Activated effector memory CD4-positive, alpha-beta T cell treated with Interleukin-2 at 50 U/mL for 16 hours (primary cell): Measurements from ENCODE around the gene FOXRED2.
"Not testable (repeated sequence)": the region's sequence is repeated elsewhere in the genome, so short reads cannot be mapped to it uniquely, and the experiment has no call there.

ENCODE experiments used
- DNase-seq: peaks from one replicate; pipeline ENCODE4 v3.0.0-alpha.2; 2020

FOXRED2 gene

DNA sequence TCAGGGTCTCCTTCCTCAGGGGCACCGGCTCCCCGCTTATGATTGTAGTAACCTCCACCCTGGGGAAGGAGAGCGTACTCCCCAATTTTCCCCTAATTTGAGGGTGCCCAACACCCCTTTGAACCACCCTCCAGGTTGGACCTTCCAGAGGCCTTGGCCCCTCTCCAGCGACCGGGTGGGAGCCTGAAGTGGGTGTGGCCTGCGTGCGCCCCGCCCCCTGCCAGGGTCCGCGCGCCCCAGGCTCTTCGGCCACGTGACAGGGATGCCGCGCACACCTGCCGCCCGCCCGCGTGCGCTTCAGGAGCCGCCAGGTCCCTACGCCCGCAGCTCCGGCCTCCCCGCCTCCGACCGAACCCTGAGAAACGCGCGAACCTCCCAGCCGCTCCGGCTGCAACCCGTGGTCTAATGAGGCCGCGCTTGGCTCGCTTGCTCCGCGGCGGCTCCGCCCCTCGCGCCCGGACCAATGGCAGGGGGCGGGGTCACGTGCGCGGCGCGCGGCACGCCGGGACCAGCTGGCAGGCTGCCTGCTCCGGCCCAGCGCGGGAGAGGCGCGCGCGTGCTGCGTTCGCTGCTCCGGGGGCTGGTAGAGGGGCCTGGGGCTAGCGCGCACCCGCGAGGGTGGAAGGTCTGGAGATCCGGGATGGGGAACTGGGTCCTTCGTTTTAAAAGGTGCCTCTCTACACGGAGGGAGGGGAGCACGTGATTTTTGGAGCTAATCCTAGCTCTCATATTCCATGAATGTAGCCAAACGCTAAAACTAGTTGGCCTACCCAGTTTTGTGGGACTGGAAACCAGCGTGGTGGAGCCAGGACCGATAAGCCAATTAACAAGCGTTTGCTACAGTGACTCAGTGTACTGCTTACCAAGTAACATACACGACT, at the start of gene FOXRED2:
TSS of gene FOXRED2 (minus strand) at position 404 of the 881 bp plus-strand sequence. CDS start 618 bp downstream, outside the sequence.
- peak; percentile 85 for DNase-seq

DNA sequence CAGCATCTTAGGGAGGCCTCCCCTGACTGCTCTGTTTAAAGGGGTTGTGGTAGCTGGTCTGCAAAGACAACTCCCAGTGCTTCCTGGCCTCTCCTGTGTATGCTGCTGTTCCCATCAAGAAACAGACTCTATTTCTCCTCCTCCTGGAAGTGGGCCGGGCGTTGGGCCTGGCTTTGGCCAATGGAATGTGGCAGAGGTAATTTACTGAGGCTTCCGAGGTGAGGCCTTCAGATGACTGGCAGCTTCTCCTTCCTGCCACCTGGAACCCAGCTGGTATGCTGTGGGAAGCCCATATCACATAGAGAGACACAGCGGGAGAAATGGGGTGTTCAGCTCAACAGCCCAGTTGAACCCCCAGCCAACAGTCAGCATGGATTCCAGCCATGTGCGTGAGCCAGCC, 47.3 kb upstream of the FOXRED2 start:
- DNase-seq: no peak

DNA sequence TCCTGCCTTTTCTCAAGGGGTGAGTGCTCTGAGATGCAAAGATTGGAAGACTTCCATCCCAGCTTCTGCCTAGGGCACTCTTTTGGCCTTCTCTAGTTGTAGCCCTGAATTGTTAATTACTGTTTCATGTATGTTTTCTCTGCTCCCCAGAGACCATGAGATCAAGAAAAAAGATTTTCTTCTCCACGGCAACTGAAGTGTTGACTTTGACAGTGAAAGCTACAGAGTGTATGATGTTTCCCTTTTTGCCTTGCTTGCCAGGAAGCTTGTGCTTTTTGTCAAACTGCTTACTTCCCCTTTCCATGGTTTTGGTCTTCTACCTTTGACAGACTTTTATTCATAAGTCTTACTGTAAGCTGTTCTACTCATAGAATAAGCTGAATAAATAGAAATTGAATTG, 45.4 kb upstream of the FOXRED2 start:
- no peak for DNase-seq

DNA sequence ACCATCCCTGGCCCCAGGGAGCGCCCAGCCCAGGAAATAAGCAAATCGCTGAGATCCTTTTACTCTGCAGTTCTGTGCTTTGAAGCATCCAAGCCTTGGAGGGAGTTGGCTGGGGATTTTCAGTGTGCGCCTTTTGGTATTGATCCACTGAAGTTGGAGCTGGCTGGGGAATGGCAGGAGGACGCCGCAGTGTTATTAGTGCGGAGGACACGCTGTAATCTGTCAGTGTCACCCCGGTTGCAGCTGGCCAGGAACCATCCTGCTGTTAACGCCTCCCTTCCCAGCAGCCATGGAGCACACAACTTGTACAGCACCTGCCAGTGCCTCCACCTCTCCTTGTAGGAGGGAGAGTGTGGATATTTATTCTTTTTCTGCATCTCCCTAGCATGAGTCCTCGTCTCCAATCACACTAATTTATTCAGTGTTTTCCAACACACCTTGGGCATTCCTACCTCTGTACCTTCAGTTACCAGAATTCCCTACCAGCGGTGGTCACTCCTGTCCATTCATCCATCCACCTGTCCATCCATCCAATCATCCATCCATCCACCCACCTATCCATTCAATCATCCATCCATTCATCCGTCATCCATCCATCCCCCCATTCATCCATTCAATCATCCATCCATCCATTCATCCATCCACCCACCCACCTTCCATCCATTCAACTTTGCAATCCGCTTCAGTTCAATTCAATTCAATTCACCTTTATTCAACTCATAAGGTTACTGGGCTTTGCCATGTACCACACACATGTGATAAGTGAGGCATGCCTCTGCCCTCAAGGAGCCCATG, 44.1 kb upstream of the FOXRED2 start:
- no peak for DNase-seq

DNA sequence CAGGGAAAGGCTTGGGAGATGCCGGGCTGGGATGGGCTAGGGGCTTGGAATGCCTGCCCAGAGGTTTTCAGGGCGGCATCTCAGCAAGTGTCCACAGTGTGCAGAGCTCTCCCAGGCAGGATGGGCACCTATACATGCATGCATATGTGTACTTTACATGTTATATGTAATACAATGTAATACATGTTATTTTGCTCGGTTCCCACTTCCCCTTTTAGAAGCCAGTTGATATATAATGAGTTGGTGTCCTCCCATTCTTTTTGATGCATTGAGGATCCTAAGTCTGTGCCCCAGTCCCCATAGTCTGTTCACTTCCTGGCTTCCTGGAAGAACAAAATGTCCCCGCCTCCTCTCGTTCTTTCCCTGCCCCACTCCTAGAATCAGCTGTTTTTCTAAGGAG, 42.2 kb upstream of the FOXRED2 start:
- DNase-seq: no peak

DNA sequence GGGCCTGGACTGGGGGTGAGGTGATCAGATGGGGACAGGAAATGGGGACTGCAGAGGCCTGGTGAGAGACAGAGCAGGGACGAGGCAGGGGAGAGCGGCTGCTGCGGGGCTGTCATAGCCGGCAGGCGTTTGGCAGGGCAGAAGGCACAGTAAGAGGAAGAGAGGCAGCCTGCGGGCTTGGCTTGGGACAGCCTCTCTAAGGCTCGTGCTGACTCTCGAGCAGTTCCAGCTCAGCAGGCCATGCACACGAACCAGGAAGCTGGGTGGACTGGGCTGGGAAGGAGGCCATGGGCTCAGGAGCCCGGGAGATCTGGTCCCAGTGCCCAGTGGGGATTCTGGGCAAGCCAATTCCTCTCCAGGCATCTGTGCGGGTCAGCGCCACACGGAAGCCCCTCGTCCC, 41.8 kb upstream of the FOXRED2 start:
- no peak for DNase-seq

DNA sequence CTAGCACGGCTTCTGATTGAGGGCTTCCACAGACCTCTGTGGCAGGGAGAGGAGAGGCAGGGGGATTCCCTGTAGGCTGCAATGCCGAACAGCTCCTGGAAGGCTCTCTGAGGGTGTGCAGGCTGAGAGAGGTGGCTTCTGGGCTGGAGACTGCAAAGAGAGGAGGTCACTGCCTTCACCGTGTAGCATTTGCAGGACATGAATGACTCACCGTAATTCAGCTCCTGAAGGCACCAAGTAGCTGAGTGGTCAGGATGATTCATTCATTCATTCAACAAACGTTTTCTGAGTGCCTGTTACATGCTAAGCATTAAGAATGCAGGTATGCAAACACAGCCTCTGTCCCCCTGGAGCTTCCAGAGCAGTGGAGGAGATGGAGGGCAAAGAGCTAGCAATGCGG, 40.1 kb upstream of the FOXRED2 start:
- DNase-seq: no peak

DNA sequence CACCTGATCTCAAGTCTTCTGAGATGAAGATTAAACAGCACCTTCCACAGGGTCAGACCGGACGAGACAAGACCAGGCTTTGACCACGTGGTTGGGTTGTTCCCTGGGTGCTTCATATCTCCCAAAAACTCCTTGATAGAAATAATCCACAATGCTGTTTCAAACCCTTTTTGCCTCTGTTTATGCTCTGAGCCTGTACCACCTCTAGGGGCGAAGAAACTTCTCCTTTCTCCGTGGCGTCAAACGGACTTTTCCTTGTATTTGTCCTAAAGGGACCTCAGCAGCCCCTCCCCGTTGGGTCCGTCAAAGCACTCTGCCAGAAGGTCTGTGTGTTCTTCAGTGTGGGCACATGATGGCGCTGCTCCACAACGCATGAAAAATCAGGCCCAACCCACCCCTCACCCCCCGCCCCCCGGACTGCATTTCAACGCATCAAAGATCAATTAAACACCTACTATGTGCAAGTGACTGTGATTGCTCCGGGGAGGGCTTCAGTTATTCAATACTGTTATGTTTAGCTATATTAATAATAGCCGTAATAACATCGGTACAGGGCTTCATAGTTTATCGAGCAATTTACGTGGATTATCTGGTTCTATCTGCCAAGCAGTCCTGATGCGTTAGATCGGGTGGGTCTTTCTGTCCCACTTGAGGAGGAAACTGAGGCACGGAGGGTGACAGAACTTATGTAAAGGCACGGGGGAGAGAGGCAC, 39.4 kb upstream of the FOXRED2 start:
- DNase-seq: no peak

DNA sequence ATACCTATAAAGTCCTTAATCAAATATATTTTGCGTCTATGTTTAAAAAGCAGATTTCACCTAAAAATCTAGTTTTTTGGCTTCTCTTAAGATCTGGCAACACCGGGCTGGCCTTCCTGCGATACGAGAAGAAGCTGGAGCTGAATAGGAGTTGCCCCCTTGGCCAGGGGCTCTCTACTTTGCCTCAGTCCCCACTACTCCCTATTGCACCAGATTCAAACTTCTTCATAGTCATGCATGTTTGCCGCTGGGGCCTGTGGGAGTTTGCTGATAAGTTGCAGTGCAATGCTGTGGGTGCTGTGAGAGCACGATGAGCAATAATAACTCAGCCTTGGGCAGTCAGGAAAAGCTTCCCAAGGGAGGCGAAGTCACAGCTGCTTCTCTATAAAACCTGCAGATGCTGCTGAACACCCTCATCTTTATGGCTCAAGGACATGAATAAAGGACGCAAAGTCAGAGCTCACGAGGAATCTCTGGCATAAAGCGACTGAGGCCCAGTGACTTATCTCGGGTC, 37.3 kb upstream of the FOXRED2 start:
- no peak for DNase-seq

DNA sequence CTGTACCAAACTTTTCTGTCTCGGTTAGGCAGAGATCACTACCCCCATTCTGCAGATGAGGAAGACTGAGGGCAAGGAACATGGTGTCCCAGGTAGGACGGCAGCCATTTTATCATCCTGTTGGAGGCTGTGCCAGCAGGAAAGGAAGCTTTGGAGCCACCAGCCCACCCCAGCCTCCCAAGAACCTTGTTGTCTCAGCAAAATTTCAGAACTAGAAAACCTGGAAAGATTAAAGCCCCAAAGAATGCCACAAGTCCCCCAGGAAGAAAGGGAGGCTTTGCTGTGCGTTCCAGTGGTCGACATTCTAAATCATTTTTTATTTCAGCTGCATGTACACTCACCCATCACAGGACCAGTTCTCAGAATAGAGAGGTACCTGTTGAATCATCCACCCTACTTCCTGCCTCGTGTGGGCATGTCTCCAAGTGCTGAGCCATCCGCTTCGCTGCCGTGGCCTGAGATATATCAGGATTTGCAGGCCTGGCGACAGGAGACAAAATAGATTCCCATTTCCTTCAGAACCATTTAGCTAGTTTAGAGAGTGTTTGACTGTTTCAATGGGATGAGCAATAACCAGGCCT, 35.1 kb upstream of the FOXRED2 start:
- DNase-seq: peak; percentile 31

DNA sequence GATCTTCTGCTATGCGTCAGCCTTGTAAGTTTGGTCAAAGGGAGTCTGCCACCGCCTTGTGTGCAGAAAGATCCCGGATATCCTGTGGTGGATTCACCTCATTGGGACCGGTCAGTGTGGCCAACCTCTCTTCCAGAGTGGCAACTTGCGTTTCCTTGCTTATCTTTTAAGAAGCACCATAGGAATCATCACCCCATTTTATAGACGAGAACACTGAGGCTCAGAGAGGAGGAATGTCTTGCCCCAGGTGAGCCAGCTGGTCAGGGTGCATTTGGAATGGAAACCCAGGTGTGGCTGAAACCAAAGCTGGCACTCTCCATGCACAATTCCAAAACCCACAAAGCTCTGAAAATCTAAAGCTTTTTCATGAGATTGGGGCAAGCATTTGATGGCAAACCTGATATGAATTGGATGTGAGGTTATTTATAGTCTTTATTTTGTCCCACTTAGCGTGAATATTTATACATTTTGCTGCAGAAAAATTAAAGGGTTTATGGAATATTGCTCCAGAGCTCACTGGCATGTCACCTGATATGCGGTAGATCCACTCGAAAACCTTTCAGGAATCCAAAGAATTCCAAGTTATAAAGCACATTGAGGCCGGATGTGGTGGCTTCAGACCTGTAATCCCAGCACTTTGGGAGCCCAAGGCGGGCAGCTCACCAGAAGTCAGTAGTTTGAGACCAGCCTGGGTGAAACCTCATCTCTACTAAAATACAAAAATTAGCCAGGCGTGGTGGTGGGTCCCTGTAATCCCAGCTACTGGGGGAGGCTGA, 34.2 kb upstream of the FOXRED2 start:
- no peak for DNase-seq

DNA sequence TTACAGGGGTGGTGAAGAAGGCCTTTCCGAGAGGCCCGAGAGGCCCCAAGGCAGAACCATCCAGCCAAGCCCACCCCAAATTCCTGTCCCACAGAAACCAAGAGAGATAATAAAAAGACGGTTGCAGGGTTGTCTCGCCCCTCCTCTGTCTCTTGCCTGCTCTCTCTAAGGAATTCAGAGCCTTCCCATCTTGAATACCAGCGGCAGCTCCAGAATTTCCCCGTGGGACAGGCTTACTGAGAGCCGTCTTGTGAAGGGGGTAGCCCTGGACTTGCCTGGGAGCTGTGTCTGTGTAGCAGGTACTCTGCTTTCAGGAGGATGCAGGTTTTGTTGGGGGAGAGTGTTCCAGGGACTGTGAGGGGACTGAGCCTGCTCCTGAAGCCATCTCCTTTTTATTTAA, 31.7 kb upstream of the FOXRED2 start:
- no peak for DNase-seq

DNA sequence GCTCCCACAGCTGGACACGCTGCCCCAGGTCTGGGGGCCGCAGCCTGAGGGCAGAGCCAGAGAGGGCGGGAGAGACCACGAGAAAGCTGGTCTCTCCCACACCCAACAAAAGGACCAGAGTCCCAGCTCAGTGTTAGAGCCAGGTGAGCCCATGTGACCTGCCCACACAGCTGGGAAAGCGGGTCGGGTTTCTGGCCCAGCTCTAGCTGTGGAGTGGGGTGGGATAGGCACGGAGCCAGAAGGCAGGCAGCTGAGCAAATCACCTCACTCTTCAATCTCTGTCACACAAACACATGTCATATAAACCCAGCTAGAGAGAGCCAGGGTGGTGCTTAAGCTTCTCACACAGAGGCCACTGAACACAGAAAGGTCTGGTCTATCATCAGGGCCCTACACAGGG, 29.9 kb upstream of the FOXRED2 start:
- DNase-seq: no peak

DNA sequence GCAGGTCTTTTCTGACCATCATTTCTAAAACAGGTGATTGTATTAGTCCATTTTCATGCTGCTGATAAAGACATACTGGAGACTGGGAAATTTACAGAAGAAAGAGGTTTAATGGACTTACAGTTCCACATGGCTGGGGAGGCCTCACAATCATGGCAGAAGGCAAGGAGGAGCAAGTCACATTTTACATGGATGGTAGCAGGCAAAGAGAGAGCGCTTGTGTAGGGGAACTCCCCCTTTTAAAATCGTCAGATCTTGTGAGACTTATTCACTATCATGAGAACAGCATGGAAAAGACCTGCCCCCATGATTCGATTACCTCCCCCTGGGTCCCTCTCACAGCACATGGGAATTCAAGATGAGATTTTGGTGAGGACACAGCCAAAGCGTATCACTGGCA, 26.5 kb upstream of the FOXRED2 start:
- not testable (repeated sequence) for DNase-seq

DNA sequence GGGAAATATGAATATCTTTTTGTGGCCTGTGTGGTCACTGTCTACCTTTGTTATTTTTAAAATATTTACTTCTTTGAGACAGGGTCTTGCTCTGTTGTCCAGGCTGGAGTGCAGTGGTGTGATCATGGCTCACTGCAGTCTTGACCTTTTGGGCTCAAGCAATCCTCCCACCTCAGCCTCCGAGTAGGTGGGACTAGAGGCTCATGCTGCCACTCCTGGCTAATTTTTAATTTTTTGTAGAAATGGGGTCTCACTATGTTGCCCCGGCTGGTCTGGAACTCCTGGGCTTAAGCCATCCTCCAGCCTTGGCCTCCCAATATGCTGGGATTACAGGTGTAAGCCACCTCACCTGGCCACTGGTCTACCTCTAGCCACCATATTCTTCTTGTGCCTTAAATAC, 25.6 kb upstream of the FOXRED2 start:
- DNase-seq: no peak

DNA sequence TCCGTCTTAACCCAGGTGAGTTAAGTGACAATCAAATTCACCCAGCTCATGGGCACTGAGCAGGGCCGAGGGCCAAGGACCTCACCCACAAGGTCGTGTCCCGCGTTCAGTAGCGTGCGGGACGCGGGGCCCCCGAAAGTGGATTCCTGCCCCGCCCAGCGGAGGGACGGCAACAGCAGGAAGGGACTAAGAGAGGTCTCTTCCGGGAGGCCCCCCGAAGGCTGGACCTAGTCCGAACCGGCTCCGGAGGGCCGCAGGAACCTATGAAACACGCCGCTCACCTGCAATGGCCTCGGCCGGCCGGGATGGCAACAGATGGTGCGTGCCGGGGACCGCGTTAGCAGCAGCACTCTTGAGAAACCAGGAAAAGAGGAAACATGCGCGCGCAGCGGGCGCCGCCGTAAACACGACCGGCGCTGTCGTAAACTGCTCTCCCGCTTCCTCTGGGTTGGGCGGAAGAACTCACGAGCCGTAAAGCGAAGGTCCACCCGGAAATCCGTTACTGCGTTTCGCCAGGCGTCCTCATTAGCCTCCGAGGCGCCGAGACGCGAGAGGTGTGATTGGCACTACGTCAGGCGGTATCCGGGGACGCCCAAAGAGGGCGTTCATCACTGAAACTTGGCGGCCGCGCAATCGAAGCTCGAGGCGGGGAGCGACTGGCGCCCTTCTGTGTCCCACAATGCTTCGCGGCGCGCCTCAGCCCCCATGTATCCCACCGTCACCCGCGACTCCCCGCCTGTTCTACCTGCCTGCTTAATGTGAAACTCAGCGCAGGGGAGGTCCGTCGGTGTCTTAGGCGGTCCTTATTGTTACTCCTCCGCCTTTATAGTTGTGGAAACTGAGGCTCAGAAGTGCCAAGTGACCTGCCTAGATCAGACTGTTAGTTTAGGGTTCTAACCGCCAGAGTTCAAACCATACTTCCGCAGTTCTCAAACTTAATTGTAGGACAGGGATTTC, 22.2 kb upstream of the FOXRED2 start, which contains the start of gene EIF3D:
TSS of gene EIF3D (minus strand) at position 372 of the 957 bp plus-strand sequence. CDS start 3,045 bp downstream, outside the sequence.
- peak; percentile 98 for DNase-seq

DNA sequence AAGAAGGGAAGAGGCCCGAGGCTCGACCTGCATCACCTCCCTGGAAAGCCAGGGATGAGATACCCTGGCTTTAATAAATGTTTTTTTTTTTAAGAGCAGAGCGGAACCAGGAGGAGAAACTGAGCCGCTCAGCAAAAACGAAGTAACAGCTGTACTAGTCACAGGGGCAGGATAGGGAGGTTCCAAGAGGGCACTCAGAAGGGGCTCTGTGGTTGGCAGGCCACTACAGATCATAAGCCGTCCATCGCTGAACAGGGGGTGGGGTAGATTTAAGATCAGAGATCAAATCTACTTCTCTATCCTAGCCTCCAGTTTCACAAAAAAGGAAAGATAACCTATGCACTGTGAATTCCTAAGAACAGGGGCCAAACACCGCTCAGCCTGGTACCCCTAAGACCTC, 21.5 kb upstream of the FOXRED2 start:
- no peak for DNase-seq

DNA sequence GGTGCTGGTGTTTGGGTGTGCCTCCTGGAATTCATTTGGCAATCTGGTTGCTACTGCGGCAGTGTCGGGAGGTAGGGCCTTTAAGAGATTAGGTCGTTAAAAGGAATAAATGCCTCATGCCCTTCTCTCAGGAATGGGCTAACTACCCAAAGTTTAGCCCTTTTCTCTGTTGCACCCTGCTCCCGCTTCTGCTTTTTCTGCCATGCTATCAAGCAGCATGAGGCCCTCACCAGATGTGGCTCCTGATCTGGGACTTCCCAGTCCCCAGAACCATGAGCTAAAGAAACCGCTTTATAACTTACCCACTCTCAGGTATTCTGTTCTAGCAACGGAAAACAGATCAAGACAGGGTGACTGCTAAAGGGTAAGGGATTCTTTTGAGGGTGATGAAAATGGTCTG, 15.8 kb upstream of the FOXRED2 start:
- no peak for DNase-seq

DNA sequence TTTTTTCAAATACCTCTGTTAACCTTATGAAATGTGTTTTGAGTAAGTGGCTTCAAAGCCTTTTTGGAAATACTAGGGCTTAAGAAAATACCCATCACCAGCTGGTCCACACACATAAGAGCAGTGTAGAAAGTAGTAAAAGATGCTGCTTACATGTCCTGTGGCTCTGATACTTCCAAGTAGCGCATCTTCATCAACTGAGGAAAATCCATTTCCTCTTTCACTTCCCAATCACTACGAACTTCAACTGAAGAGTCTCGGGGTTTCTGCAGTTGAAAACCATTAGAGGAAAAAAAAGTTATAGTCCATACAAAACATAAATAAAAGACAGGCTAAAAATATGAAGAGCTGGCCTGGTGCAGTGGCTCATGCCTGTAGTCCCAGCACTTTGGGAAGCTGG, 13.6 kb upstream of the FOXRED2 start:
- DNase-seq: no peak

DNA sequence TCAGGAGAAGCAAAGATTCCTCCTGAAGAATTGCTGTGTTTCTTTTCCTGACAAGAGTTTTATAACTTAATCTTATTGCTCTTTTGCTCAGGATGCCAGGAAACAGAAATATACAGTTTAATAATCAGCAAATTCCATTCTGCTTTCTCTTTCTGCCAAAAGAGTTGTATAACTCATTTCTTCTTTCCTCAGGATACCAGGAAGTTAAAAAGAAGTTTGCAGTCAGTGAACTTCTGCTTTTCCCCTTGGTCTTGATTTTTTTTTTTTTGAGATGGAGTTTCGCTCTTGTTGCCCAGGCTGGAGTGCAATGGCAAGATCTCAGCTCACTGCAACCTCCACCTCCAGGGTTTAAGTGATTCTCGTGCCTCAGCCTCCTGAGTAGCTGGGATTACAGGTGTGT, 13.1 kb upstream of the FOXRED2 start:
- DNase-seq: not testable (repeated sequence)

DNA sequence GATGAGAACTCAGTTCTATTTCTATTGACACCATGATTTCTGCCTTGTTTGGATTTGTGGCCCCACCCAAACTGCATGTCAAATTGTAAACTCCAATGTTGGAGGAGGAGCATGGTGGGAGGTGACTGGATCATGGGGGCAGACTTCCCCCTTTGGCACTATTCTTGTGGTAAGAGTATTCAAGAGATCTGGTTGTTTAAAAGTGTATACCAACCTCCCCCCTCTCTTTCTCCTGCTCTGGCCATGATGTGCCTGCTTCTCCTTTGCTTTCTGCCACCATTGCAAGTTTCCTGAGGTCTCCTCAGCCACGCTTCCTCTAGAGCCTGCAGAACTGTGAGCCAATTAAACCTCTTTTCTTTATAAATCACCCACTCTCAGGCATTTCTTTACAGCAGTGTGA, 7.9 kb upstream of the FOXRED2 start:
- DNase-seq: no peak
